ENCODE results near the gene P3H4.

P3H4 gene

DNA sequence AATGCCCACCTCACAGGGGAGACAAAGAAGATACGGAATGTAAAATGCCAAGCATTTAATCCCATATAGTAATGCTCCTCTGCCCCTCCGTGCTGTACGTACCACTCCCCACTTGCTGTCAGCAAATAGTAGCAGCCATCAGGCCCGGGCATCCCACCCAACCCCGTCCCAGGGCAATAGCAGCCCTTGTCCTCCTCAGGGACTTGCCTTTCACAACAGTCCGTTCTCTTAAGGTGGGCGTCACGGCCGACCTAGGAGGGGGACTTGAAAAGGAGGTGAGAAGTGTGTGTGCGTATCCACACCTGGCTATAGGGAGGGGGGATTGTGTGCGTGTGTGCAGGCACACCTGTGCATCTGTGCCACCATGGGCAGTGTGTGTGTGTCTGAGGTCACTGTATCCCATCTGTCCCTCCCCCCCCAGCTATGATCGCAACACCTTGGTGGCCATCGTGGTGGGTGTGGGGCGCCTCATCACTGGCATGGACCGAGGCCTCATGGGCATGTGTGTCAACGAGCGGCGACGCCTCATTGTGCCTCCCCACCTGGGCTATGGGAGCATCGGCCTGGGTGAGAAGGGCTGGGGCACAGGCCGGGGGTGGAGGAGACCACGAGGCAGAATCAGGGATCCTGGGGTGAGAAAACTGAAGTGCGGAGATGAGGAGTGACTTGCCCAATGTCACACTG, 5.0 kb upstream of the P3H4 start:
- in situ Hi-C loops (cut with MboI; ENCODE audit: low sequenced_read_pairs, unreplicated experiment): no loop called here
- no peak for DNase-seq (ENCODE audit: low spot score)

DNA sequence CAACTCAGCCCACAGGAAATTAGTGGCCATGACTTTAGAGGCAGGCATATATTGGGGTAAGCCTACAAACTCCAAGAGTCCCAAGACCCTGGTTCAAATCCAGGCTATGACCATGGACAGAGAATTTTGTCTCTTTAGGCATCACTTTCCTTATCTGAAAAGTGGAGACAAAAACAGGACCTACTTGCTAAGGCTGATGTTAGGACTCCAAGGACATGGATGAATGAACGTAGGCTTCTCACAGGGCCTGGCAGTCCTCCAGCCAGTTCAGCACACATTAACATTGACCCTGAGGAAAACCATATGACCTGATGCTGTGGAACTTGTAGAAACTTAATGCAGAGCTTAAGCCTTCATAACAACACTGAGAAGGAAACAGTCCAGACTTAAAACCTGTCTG, 2.4 kb upstream of the P3H4 start:
- no peak for DNase-seq (ENCODE audit: low spot score)
- in situ Hi-C loops (cut with MboI; ENCODE audit: low sequenced_read_pairs, unreplicated experiment): no loop called here
- TF ChIP-seq, protein P1, sequence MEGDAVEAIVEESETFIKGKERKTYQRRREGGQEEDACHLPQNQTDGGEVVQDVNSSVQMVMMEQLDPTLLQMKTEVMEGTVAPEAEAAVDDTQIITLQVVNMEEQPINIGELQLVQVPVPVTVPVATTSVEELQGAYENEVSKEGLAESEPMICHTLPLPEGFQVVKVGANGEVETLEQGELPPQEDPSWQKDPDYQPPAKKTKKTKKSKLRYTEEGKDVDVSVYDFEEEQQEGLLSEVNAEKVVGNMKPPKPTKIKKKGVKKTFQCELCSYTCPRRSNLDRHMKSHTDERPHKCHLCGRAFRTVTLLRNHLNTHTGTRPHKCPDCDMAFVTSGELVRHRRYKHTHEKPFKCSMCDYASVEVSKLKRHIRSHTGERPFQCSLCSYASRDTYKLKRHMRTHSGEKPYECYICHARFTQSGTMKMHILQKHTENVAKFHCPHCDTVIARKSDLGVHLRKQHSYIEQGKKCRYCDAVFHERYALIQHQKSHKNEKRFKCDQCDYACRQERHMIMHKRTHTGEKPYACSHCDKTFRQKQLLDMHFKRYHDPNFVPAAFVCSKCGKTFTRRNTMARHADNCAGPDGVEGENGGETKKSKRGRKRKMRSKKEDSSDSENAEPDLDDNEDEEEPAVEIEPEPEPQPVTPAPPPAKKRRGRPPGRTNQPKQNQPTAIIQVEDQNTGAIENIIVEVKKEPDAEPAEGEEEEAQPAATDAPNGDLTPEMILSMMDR (IDR thresholded peaks at IDR 0.05; ENCODE audit: borderline replicate concordance, control extremely low read depth, extremely low read depth, insufficient read depth, missing control alignments): no peak

More for the DNA sequence above, 5.0 kb upstream of the P3H4 start:
- TF ChIP-seq, protein P1 (IDR thresholded peaks at IDR 0.05; ENCODE audit: borderline replicate concordance, control extremely low read depth, extremely low read depth, insufficient read depth, missing control alignments): no peak

DNA sequence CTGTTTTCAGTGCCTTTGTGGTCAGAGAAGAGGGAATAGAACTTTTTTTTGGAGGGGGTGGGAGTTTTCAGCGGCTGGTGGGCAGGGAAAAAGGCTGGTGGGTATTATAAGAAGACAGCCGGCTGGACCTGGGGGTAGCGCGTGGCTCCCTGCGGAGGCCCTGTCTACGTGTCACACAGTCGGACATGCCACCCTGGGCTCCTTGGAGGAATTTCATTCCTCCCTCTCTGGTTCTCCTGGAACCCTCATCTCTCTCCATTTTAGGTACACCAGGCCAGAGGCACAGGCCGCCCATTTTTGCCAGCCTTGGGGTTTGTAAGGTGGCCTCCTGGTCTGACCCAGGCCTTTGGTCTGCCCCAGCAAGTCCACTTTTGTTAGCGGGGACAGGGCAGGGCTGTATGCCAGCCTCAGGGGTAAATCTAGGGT, 2.0 kb upstream of the P3H4 start:
- in situ Hi-C loops (cut with MboI; ENCODE audit: low sequenced_read_pairs, unreplicated experiment): no loop called here
- TF ChIP-seq, protein P1 (IDR thresholded peaks at IDR 0.05; ENCODE audit: borderline replicate concordance, control extremely low read depth, extremely low read depth, insufficient read depth, missing control alignments): no peak
- no peak for DNase-seq (ENCODE audit: low spot score)

DNA sequence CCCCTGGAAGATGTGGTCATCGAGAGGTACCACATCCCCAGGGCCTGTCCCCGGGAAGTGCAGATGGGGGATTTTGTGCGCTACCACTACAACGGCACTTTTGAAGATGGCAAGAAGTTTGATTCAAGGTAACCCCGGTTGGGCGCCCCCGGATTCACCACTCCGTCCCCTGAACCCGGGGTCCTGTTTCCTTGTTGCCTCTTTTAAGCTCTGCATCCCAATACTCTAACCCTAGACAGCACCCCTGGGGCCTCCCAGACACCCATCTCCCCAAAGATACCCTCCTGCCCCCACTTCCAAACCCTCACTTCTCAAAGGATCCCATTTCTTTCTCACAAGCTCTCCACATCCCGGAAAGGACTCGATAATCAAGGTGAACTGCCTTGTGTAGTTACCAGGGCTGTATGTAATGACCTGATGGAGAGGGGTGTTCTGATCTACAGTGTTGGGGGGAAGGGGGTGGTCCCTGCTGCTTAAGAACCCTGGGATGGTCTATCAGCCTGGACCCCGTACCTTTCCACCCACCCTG, 1.5 kb upstream of the P3H4 start:
- no peak for DNase-seq (ENCODE audit: low spot score)
- in situ Hi-C loops (cut with MboI; ENCODE audit: low sequenced_read_pairs, unreplicated experiment): no loop called here
- TF ChIP-seq, protein P1 (IDR thresholded peaks at IDR 0.05; ENCODE audit: borderline replicate concordance, control extremely low read depth, extremely low read depth, insufficient read depth, missing control alignments): no peak

DNA sequence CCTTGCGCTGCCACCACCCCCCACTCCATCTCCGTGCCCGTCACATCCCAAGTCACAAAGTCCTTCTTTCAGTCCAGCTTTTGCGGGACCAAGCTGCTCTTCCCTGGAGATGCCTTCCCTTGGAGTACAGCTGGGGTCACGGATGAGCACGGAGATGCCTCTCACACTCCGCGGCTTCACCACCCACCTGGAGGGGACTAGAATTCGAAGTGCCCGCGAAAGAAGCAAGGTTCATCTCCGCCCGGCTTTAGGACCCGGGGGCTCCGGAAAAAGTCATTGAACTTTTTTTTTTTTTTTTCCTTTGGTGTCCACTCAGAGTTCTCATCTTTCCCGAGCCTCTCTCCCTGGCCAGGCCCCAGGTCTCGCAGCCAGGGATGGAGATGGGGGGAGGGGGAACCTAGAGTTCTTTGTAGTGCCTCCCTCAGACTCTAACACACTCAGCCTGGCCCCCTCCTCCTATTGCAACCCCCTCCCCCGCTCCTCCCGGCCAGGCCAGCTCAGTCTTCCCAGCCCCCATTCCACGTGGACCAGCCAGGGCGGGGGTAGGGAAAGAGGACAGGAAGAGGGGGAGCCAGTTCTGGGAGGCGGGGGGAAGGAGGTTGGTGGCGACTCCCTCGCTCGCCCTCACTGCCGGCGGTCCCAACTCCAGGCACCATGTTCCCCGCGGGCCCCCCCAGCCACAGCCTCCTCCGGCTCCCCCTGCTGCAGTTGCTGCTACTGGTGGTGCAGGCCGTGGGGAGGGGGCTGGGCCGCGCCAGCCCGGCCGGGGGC, 817 bp upstream of the P3H4 start, which contains the start of gene FKBP10:
Gene FKBP10, plus strand, starts transcription at position 624 of the 771 bp plus-strand sequence. Its CDS starts 31 bp downstream, at position 655.
- in situ Hi-C loops (cut with MboI; ENCODE audit: low sequenced_read_pairs, unreplicated experiment): no loop called here
- peak; percentile 75 for DNase-seq (ENCODE audit: low spot score)
- TF ChIP-seq, protein P1 (IDR thresholded peaks at IDR 0.05; ENCODE audit: borderline replicate concordance, control extremely low read depth, extremely low read depth, insufficient read depth, missing control alignments): no peak

DNA sequence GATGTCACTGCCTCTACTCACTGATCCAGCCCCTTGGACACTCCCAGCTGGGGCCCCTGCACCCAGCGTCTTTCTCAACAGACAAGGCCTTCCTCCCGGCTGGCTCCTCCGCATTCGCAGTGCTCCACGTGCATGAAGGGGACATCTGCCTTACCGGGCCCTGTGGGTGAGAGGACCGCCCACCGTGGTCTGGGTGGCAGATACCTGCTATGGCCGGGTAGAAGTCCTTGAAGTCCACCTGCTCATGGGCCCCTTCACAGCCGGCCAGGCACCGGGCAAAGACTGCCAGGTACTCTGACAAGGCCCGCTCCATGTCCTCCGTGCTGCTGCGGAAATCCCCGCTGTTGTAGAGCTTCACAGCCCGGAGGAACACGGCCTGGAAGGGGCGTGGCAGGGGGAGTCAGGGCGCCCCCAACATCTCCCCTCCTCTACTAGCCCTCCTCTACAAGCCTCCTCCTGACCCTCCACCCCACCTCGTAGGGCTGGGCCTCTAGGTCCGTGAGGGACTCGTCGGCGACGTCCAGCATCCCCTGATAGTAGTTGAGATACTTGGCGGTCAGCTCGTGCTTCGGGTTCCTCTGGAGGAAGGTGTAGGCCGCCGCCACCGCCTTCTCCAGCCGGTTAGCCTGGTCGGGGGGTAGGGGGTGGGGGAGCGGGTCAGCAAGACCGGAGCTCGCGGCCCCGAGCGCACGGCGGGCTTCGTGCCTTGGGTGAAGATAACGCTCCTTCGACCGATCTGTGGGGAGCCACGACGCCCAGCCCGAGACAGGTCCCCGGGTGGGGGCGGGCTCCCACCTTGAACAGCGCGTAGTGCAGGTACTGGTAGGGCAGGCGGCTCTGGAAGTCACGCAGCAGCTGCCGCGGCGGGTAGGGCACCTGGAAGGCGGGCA, 845 bp downstream of the P3H4 start:
- in situ Hi-C loops (cut with MboI; ENCODE audit: low sequenced_read_pairs, unreplicated experiment): no loop called here
- TF ChIP-seq, protein P1 (IDR thresholded peaks at IDR 0.05; ENCODE audit: borderline replicate concordance, control extremely low read depth, extremely low read depth, insufficient read depth, missing control alignments): no peak
- DNase-seq (ENCODE audit: low spot score): no peak

Measured in GM13976 (cell line).